Colon (tissue), 2 donors: Measurements from ENCODE around the gene PPP1R3C.

Source experiments
- FAIRE-seq: peaks from 2 replicates; lab custom pipeline; 2012; peaks lifted over from hg19 to GRCh38; lab: Jason Lieb, UNC
- donor health status: control.
- donor health status: control.

The PPP1R3C gene

GRCh38 chr10:91629715-91630549 is 2.9 kb downstream of the PPP1R3C start:
- FAIRE-seq: no peak

GRCh38 chr10:91628383-91628782 is 4.5 kb downstream of the PPP1R3C start:
- FAIRE-seq: no peak

GRCh38 chr10:91627344-91628102 is 5.3 kb downstream of the PPP1R3C start:
- no peak for FAIRE-seq

GRCh38 chr10:91626936-91627335 is 5.9 kb downstream of the PPP1R3C start:
- FAIRE-seq: no peak

GRCh38 chr10:91624633-91625032 is 8.2 kb downstream of the PPP1R3C start:
- no peak for FAIRE-seq

GRCh38 chr10:91622601-91623000 is 10.3 kb downstream of the PPP1R3C start:
- FAIRE-seq: no peak

- no peak for FAIRE-seq
These were observed 11.3 kb downstream of the PPP1R3C start for GRCh38 chr10:91621483-91622113.

GRCh38 chr10:91617072-91617609 is 15.7 kb downstream of the PPP1R3C start:
- FAIRE-seq: no peak

- no peak for FAIRE-seq
These were observed 16.7 kb downstream of the PPP1R3C start for GRCh38 chr10:91616137-91616536.

GRCh38 chr10:91614225-91614624 is 18.6 kb downstream of the PPP1R3C start:
- FAIRE-seq: no peak

GRCh38 chr10:91613411-91614187 is 19.3 kb downstream of the PPP1R3C start:
- FAIRE-seq: no peak

GRCh38 chr10:91610919-91611318 is 22.0 kb downstream of the PPP1R3C start:
- FAIRE-seq: no peak

- no peak for FAIRE-seq
These were observed 22.4 kb downstream of the PPP1R3C start for GRCh38 chr10:91610444-91610843.

GRCh38 chr10:91607646-91608403 is 25.0 kb downstream of the PPP1R3C start:
- FAIRE-seq: no peak

- no peak for FAIRE-seq
These were observed 26.9 kb downstream of the PPP1R3C start for GRCh38 chr10:91605968-91606367.

GRCh38 chr10:91604553-91605534 is 28.0 kb downstream of the PPP1R3C start:
- no peak for FAIRE-seq

GRCh38 chr10:91603931-91604331 is 28.9 kb downstream of the PPP1R3C start:
- no peak for FAIRE-seq

- FAIRE-seq: no peak
These were observed 29.9 kb downstream of the PPP1R3C start for GRCh38 chr10:91602868-91603568.

GRCh38 chr10:91602449-91602848 is 30.4 kb downstream of the PPP1R3C start:
- no peak for FAIRE-seq
